ENCODE results near the gene NABP1.

The NABP1 gene

DNA sequence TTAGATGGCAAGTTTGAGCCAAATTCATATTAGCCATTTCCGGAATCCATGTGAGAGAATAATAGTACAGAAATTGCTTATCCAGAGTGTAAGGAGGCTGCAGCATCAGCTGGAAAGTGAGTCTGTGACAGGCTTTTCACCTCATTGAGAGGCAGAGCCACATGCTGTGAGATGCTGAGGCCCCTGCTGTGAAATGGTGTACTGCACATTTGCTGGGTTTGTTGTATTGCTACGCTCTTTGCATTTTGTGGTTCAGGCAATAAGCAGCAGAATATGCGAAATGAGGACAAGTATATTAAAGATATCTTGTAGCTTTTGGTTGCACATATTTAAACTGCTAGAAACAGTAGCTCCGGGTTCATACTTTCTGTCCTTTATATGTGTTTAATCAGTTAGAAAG, 37.0 kb downstream of the NABP1 start:
- Histone ChIP-seq H3K36me3 (ENCODE audit: control insufficient read depth in 1 of 2, insufficient read depth in 2 of 2, low read length in 2 of 2) (no peaks in the 10 kb centered on the region), H3K27me3 (ENCODE audit: low read depth, low read length) (no peaks in the 10 kb centered on the region)

DNA sequence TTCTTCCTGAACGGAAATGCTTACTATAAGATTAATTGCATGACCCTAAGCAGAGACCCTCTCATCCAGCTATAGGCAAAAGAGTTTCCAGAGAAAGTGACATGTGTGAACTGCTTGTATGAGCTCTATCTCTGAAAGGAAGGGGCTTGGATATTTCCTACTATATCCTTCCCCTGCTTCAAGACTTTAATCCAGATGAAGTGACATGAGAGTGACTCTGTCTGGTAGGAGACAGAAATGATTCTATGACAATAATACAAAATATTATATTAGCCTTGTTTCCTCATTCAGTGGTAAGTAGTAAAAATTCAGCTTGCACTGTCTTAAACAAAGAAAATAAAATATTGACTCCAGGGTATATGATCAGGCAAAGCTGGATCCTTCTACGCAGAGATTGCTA, 37.5 kb downstream of the NABP1 start:
- Histone ChIP-seq H3K4me1 (ENCODE audit: control insufficient read depth in 1 of 2, insufficient read depth in 2 of 2, low read length in 2 of 2) (no peaks in the 10 kb centered on the region), H3K27me3 (ENCODE audit: low read depth, low read length) (no peaks in the 10 kb centered on the region), H3K9me3 (ENCODE audit: control insufficient read depth in 1 of 2, low read length in 2 of 2) (no peaks in the 10 kb centered on the region), H3K36me3 (ENCODE audit: control insufficient read depth in 1 of 2, insufficient read depth in 2 of 2, low read length in 2 of 2) (no peaks in the 10 kb centered on the region), H3K27ac (ENCODE audit: low read length) (no peak overlapping the region), H3K4me3 (ENCODE audit: low read depth in 1 of 2, low read length in 2 of 2) (no peak overlapping the region)

More for the DNA sequence above, 37.0 kb downstream of the NABP1 start:
- Histone ChIP-seq H3K9me3 (ENCODE audit: control insufficient read depth in 1 of 2, low read length in 2 of 2) (no peaks in the 10 kb centered on the region), H3K27ac (ENCODE audit: low read length) (no peak overlapping the region), H3K4me1 (ENCODE audit: control insufficient read depth in 1 of 2, insufficient read depth in 2 of 2, low read length in 2 of 2) (no peaks in the 10 kb centered on the region), H3K4me3 (ENCODE audit: low read depth in 1 of 2, low read length in 2 of 2) (no peak overlapping the region)

DNA sequence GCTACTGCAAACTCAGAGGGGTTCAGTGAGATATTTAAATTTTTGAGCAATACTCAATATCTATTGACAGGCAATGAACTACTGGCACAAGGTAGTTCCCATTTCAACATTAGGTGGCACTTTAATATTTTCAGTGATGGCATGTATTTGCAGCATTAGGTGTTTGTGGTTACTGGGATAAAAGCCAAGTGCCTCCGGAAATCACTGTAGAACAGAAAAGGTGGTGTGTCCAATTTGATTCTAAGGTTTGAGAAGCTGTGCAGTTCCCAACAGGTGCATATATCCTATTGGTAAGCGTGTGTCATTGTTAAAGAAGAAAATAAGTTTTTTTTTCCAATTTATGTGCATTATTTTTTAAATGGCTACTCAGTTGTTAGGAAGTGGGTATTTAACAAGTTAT, 41.3 kb downstream of the NABP1 start:
- no peak overlapping the region for H3K27ac ChIP-seq (ENCODE audit: low read length)
- no peaks in the 10 kb centered on the region for H3K36me3 ChIP-seq (ENCODE audit: control insufficient read depth in 1 of 2, insufficient read depth in 2 of 2, low read length in 2 of 2)
- no peak overlapping the region for H3K4me3 ChIP-seq (ENCODE audit: low read depth in 1 of 2, low read length in 2 of 2)
- no peaks in the 10 kb centered on the region for H3K27me3 ChIP-seq (ENCODE audit: low read depth, low read length)
- no peaks in the 10 kb centered on the region for H3K4me1 ChIP-seq (ENCODE audit: control insufficient read depth in 1 of 2, insufficient read depth in 2 of 2, low read length in 2 of 2)
- H3K9me3 ChIP-seq (ENCODE audit: control insufficient read depth in 1 of 2, low read length in 2 of 2): no peaks in the 10 kb centered on the region

DNA sequence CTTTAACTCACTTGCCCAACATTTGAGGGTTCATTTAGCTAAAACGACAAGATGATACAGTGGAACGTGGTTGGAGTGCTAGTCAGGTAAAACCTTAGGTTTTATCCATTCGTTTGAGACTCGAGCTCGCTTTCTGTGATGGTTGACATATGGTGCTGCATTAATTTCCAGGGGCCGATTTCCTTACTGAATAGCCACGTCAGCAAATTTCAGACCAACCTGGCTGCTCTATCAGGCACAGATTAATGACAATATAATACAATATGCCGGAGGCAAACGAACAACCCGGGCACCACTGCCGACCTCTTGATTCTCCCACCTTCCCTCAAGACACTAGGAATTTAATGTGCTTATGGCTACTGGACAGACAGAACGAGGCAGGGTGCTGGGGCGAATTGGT, 42.0 kb downstream of the NABP1 start:
- Histone ChIP-seq H3K27ac (ENCODE audit: low read length) (no peak overlapping the region), H3K4me1 (ENCODE audit: control insufficient read depth in 1 of 2, insufficient read depth in 2 of 2, low read length in 2 of 2) (no peaks in the 10 kb centered on the region), H3K27me3 (ENCODE audit: low read depth, low read length) (no peaks in the 10 kb centered on the region), H3K4me3 (ENCODE audit: low read depth in 1 of 2, low read length in 2 of 2) (no peak overlapping the region), H3K9me3 (ENCODE audit: control insufficient read depth in 1 of 2, low read length in 2 of 2) (no peaks in the 10 kb centered on the region), H3K36me3 (ENCODE audit: control insufficient read depth in 1 of 2, insufficient read depth in 2 of 2, low read length in 2 of 2) (no peaks in the 10 kb centered on the region)

DNA sequence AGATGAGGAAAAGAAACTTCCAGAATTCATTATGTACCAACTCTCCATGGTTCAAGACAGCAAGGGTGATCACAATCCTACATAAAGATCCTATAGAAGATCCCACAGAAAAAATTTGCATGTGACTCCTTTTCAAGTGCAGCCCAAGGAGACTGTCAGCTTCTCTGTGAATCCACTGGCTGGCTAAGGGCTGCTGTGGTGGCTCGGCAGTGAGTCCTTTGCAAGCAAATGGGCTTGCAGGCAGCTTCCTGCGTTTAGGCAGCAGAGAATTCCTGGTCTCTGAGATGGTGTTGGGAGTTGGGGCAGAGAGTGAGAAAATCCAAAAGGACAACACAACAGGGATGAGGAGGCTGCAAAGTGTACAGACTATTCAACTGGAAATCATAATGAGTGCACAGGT, 43.4 kb downstream of the NABP1 start:
- Histone ChIP-seq H3K4me3 (ENCODE audit: low read depth in 1 of 2, low read length in 2 of 2) (no peak overlapping the region), H3K36me3 (ENCODE audit: control insufficient read depth in 1 of 2, insufficient read depth in 2 of 2, low read length in 2 of 2) (no peaks in the 10 kb centered on the region), H3K27ac (ENCODE audit: low read length) (no peak overlapping the region), H3K4me1 (ENCODE audit: control insufficient read depth in 1 of 2, insufficient read depth in 2 of 2, low read length in 2 of 2) (no peaks in the 10 kb centered on the region), H3K9me3 (ENCODE audit: control insufficient read depth in 1 of 2, low read length in 2 of 2) (no peaks in the 10 kb centered on the region), H3K27me3 (ENCODE audit: low read depth, low read length) (no peaks in the 10 kb centered on the region)

DNA sequence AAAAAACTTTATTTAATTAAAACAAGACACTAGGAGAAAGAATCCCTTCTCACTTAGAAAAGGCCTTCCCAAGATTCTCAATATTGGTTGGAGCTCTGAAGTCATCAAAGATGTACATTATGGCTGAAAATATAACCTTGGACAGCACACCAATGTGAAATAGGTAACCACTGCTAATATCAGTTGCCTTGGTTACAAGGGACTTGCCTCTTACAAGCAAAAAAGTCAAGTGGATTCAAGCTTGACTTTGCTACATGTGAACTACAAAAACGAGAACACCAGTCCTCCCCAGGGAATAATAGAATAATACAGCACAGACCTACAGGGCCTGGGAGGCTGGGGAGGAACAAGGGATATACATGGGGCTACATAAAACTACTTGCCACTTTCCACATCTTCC, 46.1 kb downstream of the NABP1 start:
- Histone ChIP-seq H3K9me3 (ENCODE audit: control insufficient read depth in 1 of 2, low read length in 2 of 2) (no peaks in the 10 kb centered on the region), H3K36me3 (ENCODE audit: control insufficient read depth in 1 of 2, insufficient read depth in 2 of 2, low read length in 2 of 2) (no peaks in the 10 kb centered on the region), H3K4me1 (ENCODE audit: control insufficient read depth in 1 of 2, insufficient read depth in 2 of 2, low read length in 2 of 2) (no peaks in the 10 kb centered on the region), H3K27ac (ENCODE audit: low read length) (no peak overlapping the region), H3K4me3 (ENCODE audit: low read depth in 1 of 2, low read length in 2 of 2) (no peak overlapping the region), H3K27me3 (ENCODE audit: low read depth, low read length) (no peaks in the 10 kb centered on the region)

DNA sequence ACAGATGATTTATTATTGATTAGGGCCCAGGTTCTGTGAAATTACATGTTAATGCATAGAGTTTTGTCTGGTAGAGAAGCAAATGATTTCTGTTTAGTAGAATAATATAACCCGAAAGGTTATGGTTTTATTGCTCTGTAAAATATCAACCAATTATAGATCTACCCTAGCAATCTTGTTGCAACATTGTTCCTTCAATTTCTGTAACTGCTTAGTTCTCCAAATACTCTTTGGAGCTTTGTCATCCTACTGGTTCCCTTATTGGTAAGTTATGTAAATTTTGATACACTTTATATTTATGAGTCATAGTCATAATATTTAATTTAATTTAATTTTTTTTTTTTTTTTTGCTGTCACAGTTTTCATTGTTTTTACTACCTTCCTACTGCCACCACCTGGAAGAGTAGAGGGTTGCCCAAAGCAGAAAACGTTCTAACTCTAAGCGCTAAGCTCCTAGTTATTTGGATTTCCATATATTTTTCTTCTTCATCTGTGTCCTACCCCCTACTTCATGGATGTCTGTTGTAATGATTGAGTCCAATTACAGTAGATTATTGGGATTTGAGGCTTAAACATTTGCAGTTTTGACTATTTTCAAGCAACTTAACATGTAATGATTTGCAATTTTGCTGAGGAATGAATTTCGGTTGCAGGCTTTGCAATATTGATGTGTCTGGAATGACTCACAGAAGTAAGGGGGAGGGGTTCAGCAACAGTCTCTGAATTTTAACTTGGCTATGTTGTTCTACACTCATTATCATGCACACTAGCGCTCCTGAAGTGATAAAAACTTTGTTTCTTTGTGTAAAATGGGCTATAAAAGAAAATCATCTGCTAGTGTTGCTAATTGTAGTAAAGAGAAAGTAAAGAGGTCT, 51.1 kb downstream of the NABP1 start:
- Histone ChIP-seq H3K36me3 (ENCODE audit: control insufficient read depth in 1 of 2, insufficient read depth in 2 of 2, low read length in 2 of 2) (no peaks in the 10 kb centered on the region), H3K4me1 (ENCODE audit: control insufficient read depth in 1 of 2, insufficient read depth in 2 of 2, low read length in 2 of 2) (no peaks in the 10 kb centered on the region), H3K4me3 (ENCODE audit: low read depth in 1 of 2, low read length in 2 of 2) (no peak overlapping the region), H3K27me3 (ENCODE audit: low read depth, low read length) (no peaks in the 10 kb centered on the region), H3K9me3 (ENCODE audit: control insufficient read depth in 1 of 2, low read length in 2 of 2) (no peaks in the 10 kb centered on the region), H3K27ac (ENCODE audit: low read length) (no peak overlapping the region)

DNA sequence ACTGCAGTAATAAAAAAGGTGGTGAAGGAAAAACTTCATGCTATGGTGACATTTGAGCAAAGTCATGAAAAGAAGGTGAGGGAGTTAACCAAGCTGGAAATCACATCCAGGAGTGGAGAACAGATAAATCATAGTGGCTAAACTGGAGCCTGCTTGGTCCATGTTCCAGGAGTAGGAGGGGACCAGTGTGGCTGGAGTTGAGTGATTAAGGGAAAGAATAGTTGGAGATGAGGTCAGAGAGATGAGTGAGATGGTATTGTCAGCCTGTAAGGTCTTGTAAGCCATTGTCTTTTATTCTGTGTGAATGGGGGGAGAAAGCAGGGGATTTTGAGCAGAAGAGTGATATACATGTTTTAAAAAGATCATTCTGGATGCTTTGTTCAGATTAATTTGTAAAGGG, 52.3 kb downstream of the NABP1 start:
- Histone ChIP-seq H3K4me1 (ENCODE audit: control insufficient read depth in 1 of 2, insufficient read depth in 2 of 2, low read length in 2 of 2) (no peaks in the 10 kb centered on the region), H3K9me3 (ENCODE audit: control insufficient read depth in 1 of 2, low read length in 2 of 2) (no peaks in the 10 kb centered on the region), H3K4me3 (ENCODE audit: low read depth in 1 of 2, low read length in 2 of 2) (no peak overlapping the region), H3K27me3 (ENCODE audit: low read depth, low read length) (no peaks in the 10 kb centered on the region), H3K27ac (ENCODE audit: low read length) (no peak overlapping the region), H3K36me3 (ENCODE audit: control insufficient read depth in 1 of 2, insufficient read depth in 2 of 2, low read length in 2 of 2) (no peaks in the 10 kb centered on the region)

Measured in muscle layer of duodenum (tissue), 2 donors.